GM18505 (cell line): Measurements from ENCODE around the gene SLC38A3.
A peak's percentile ranks its signal among the peaks of the same experiment; 100 is the strongest.
"Not testable (repeated sequence)": the region's sequence is repeated elsewhere in the genome, so short reads cannot be mapped to it uniquely, and the experiment has no call there.

Experiments
- ATAC-seq: cut with Tn5 transposase; IDR thresholded peaks from one replicate; pipeline ENCODE4 v1.9.1; 2021; ENCODE audit not compliant: unreplicated experiment
- POLR2A ChIP-seq: IDR thresholded peaks from 4 replicates; pipeline ENCODE4 v1.6.1; 2011; ENCODE audit warnings: borderline replicate concordance; ENCODE audit not compliant: insufficient read depth, insufficient read length; ENCODE audit errors: extremely low read depth

SLC38A3 gene

DNA sequence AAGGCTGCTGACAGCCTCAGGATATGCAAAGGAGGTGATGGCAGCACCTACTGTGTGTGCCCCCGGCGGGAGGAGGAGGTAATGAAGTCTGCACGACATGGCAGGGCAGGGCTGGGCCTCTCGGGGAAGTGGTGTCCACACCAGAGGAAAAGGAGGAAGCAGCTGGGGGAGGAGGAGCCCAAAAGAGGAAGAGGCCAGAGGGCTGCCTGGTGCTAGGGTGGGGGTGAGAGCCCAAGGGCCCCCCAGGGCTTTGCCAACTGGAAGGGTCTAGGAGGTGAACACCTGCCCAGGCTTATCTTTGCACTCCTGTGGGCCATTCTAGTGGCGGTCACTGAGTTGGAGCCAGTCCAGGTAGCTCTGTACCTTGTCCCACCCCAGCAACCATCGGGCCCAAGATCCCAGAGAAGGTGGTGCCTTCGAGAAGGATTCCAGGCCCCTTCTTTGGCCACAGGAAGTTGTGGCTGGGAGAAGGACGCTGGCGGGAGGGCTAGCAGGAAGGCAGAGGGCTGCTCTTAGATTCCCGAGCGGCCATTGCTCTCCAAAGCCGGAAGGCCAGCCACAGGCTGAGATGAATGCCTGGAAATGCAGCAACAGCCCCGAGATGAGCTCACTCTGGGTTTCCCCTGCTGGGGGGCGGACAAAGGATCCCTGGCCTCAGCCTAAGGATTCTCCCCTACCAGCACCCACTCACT lies 37.9 kb downstream of the SLC38A3 start:
- no peak for ATAC-seq
- no peak for TF ChIP-seq POLR2A

DNA sequence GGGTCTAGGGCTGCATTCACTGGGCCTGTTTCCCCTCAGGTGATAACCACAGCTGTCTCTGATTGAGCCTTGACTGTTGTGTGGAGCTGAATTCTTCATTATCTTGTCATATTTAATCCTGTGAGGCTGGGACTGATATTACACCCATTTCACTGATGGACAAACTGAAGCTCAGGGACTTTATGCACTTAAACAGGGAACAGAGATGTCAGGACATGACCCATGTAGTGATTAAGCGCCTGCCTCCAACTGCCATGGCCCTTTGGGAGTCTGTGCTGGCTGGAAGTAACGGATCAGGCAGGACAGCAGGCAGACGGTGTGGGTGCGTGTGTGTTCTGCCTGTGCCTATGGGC lies 38.4 kb downstream of the SLC38A3 start:
- ATAC-seq = no peak
- TF ChIP-seq POLR2A = no peak

DNA sequence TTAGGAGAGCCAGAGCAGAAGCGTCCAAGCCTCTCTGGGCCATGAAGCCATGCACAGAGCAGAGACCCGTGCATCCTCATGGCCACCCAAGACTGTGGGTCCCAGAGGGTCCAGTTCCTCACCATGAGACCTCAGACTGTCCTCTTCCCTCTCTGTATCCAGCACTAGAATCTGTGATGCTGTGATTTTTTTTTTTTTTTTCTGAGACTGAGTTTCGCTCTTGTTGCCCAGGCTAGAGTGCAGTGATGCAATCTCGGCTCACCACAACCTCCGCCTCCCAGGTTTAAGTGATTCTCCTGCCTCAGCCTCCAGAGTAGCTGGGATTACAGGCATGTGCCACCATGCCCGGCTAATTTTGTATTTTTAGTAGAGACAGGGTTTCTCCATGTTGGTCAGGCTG lies 39.7 kb downstream of the SLC38A3 start:
- ATAC-seq = not testable (repeated sequence)

DNA sequence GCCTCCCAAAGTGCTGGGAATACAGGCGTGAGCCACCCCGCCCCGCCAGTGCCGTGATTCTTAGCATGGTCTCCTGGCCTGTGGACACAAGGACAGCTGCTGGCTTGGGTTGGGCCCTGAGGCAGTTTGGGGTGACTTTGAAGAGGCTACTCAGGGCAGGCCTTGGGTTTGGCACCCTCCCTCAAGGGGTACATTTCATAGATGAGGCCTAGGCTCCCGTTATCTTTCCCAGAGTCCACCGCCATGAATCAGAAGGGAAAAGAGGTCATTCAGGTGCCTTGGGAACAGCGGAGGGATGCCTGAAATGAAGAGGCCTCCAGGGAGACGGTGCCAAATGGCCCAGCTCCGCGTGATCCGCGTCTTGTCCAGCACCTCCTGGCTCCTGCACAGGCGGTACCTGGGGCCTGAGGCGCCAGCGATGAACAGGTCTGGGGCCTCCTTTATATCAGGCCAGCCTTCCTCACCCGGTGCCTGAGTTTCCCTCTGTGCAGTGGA lies 40.2 kb downstream of the SLC38A3 start:
- no peak for TF ChIP-seq POLR2A
- ATAC-seq = no peak

DNA sequence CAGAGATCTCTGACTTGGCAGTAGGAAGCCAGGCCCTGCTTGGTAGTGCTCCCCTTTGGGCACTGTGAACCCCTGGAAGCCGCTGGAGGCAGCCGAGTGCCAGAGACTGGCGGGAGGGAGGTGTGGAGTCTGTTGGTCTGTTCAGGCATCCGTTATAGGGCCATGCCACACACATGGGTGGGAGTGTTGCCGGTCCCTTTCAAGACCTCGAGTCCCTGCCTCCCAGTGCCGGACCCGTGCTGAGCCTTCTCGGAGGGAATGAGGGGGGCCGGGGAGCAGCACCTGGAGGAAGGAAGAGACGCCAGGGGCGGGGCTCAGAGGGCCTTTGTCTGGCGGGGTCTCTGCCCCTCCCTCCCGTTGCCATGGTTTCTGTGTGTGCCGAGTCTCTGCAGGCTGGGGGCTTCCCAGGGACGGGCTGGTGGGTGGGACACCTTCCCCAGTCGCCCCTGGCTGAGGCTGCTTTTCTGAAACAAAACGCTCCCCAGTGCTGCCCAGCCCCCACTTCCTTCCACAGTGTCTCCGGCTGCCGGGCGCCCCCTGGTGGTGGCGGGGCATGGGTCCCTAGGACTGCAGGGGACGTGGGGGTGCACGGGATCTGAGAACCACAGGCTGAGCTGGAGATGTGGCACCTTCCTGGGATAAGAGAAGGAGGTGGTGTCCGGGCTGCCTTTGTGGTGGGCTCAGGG lies 40.9 kb downstream of the SLC38A3 start:
- ATAC-seq = peak; percentile 55

DNA sequence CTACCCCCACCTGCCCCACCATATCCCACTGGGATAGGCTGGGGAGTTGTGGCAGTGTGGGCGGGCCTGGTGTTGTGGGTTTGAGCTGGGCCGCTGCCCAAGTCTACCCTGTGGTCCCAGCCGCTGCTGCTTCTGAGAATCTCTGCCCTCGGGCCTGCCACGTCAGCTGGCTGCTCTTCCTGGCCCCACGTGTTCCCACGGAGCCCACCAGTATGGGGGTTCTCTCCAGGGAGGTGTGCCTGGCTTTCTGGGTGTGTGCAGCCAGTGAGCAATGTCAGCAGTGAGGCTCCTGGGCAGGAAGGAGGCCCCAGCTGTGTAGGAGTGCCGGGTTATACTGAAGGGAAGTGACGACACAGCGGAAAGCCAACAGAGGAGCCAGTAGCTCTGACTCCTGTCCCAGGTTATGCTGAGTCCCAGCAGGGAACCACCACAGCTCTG lies 41.5 kb downstream of the SLC38A3 start:
- peak; percentile 46 for TF ChIP-seq POLR2A

More for the DNA sequence above, 40.9 kb downstream of the SLC38A3 start:
- peak; percentile 11 for TF ChIP-seq POLR2A

DNA sequence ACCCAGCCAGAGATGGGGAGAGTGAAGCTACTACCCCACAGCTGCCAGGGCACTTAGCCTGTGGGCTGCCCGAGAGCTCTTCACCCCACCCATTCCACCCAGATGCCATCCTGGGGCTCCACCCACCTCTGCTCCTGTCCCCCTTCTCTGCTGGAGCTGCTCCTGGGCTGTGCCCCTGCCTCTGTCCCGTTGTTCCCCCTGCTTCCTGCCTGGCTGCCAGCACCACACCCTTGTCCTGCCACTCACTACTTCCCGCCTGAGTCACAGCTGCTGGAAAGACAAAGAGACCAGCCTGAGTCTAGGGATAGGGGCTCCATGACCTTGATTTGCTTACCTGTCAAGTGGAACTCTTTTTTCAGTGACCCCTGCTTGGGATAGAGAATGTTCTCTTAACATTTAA lies 43.3 kb downstream of the SLC38A3 start:
- no peak for ATAC-seq
- TF ChIP-seq POLR2A = no peak

More for the DNA sequence above, 41.5 kb downstream of the SLC38A3 start:
- peak; percentile 34 for ATAC-seq

DNA sequence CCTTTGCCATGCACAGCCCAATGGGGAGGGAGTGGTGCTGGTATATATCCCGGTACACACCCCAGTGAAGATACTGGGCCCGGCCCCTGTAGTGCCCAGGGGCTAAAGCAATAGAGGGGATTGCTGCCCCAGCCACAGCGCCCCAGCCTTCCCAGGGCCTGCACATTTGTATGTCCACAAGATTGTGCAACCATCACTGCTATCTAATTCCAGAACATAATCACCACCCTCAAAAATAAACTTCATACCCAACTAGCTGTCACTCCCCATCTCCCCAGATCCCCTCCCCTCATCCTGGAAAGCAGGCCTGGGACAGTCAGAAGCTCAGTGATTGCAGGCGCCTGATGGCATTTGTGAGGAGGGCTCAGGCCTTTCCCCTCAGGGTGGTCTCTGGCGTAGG lies 44.4 kb downstream of the SLC38A3 start:
- no peak for TF ChIP-seq POLR2A
- no peak for ATAC-seq

DNA sequence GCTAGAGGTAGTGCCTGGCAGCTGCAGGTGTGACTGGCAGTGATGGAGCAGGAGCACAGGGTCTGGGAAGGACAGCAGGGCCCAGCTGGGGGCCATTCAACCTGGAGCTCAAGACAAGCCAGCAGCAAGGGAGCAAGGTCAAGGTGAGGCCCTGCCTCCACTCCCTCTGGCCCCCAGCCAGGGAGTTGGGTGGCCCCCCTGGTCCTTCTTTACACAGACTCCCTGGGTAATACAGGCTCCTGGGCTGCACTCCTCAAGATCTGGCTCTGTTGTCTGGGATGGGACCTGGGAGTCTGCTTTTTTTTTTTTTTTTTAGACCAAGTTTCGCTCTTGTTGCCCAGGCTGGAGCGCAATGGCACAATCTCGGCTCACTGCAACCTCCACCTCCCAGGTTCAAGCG lies 45.4 kb downstream of the SLC38A3 start:
- no peak for TF ChIP-seq POLR2A
- no peak for ATAC-seq

DNA sequence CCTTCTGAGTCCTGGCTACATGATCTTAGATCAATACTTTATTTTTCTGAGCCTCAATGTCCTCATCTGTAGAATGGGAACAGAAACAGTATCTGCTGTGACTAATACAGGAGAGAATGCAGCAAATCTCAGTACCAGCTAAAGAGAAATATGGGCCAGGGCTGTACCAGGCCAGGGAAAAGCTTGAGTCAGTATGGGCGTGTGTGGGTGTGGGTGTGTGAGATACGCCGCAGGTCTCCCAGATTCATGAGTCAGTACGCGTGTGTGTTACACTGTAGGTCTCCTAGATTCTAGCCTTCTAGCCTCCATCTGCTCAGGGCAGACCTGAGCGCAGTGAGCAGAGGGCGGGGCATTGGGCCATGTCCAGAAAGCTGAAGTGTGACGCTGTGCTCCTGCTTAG lies 46.1 kb downstream of the SLC38A3 start:
- no peak for ATAC-seq

DNA sequence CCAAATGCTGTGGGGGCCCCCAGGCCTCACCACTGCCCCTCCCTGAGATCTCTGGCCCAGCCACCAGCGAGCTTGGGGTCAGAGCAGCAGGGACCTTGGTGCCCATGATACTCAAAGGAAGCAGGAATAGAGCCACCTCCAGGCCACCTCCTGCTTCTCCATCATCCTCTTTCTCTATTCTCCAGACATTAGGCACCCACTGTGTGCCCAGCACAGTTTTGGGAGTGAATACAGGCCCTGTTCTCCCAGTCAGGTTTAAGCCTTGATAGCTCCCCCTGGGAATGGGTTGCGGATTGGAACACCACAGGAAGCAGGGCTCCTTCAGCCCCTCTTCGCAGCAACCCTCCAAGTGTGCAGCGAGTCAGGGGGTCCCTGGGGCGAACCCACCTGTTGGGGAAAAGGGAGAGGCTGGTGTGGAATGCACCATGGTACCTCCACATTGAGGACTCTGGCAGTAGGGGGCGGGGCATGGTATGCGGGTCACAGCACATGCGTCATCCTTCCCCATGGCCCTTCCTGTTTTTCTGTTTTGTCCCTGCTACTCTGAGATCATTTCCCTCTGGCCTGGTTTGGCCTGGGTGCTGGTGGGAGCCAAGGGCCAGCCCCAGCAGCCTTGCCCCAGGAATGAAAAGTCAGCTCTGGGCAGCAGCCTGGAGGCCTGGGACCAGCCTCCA lies 49.6 kb downstream of the SLC38A3 start:
- ATAC-seq = no peak
- no peak for TF ChIP-seq POLR2A

More for the DNA sequence above, 46.1 kb downstream of the SLC38A3 start:
- no peak for TF ChIP-seq POLR2A

DNA sequence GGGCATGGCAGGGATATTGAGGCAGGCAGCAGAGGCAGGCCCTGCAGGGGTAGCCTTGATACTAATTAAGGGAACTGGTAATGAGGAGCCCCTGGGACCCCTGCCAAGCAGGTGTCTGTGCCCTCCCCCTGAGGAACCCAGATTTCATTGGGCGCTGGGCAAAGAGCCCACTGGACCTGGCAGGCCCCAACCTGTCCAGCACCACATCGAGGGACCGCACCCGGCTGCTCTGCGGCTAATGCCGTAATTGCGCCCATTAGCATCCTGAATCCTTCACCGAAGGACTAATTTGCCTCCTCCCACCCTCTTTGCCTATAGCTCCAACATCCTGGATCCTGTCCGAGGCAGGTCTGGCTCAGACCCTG lies 50.2 kb downstream of the SLC38A3 start:
- ATAC-seq = no peak
- no peak for TF ChIP-seq POLR2A

DNA sequence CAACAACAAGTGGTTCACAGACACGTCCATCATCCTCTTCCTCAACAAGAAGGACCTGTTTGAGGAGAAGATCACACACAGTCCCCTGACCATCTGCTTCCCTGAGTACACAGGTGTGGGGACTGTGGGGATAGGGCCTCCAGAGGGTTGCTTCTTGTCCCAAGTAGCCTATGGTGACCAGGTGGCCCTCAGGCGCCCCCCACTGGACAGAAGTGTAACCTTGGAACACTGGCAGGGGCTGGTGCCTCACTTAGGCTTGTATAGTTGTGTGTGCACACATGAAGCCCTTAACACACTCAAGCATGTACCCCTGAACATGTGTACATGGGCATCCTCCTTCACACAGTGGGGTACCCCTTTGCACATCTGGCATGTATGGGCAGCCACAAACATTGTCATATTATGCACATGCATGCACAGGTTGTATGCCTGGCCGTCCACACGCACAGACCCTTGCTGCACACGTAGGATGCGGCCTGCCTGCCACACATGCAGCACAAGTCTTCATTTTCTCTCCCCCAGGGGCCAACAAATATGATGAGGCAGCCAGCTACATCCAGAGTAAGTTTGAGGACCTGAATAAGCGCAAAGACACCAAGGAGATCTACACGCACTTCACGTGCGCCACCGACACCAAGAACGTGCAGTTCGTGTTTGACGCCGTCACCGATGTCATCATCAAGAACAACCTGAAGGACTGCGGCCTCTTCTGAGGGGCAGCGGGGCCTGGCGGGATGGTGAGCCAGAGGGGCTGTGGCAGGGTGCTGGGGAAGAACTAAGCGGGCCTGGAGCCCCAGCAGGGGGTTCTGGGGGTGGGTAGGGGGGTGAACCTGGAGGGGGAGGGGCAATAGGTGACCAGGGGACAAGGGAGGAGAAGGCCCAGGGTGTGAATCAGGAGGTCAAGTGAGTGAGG lies 52.2 kb downstream of the SLC38A3 start:
- ATAC-seq = no peak
- no peak for TF ChIP-seq POLR2A
